HG03095 (cell line): Measurements from ENCODE around the gene TMEM201.
"Not testable (repeated sequence)": the region's sequence is repeated elsewhere in the genome, so short reads cannot be mapped to it uniquely, and the experiment has no call there.

Experiments used
- ATAC-seq: cut with Tn5 transposase; IDR thresholded peaks from one replicate; pipeline ENCODE4 v1.9.1; 2021; ENCODE audit warnings: moderate library complexity; ENCODE audit not compliant: unreplicated experiment

Gene TMEM201

GRCh38 chr1:9588551-9589143, at the start of gene TMEM201:
TMEM201 (plus strand) TSS chr1:9588911; CDS start chr1:9588931, 20 bp downstream.
- peak; percentile 66 for ATAC-seq

GRCh38 chr1:9539165-9539828, 49.4 kb upstream of the TMEM201 start, which contains the start of gene SLC25A33:
SLC25A33 (plus strand) TSS chr1:9539465; CDS start chr1:9539692, 227 bp downstream.
- peak; percentile 91 for ATAC-seq

- ATAC-seq = peak; percentile 33
Observed at GRCh38 chr1:9539829-9540550, 48.7 kb upstream of the TMEM201 start.

GRCh38 chr1:9542430-9542829, 46.3 kb upstream of the TMEM201 start:
- no peak for ATAC-seq

GRCh38 chr1:9544926-9545325, 43.8 kb upstream of the TMEM201 start:
- ATAC-seq = no peak

- no peak for ATAC-seq
Observed at GRCh38 chr1:9549955-9550546, 38.7 kb upstream of the TMEM201 start.

GRCh38 chr1:9551984-9552383, 36.7 kb upstream of the TMEM201 start:
- no peak for ATAC-seq

- no peak for ATAC-seq
Observed at GRCh38 chr1:9553736-9554144, 35.0 kb upstream of the TMEM201 start.

- no peak for ATAC-seq
Observed at GRCh38 chr1:9555942-9556341, 32.8 kb upstream of the TMEM201 start.

GRCh38 chr1:9557624-9558023, 31.1 kb upstream of the TMEM201 start:
- ATAC-seq = no peak

- ATAC-seq = no peak
Observed at GRCh38 chr1:9558271-9558945, 30.3 kb upstream of the TMEM201 start.

GRCh38 chr1:9558946-9559545, 29.7 kb upstream of the TMEM201 start:
- no peak for ATAC-seq

- no peak for ATAC-seq
Observed at GRCh38 chr1:9559673-9560072, 29.0 kb upstream of the TMEM201 start.

GRCh38 chr1:9560090-9560489, 28.6 kb upstream of the TMEM201 start:
- ATAC-seq = not testable (repeated sequence)

- no peak for ATAC-seq
Observed at GRCh38 chr1:9561429-9561828, 27.3 kb upstream of the TMEM201 start.

- no peak for ATAC-seq
Observed at GRCh38 chr1:9569267-9569666, 19.4 kb upstream of the TMEM201 start.

GRCh38 chr1:9570886-9571529, 17.7 kb upstream of the TMEM201 start:
- ATAC-seq = not testable (repeated sequence)

- no peak for ATAC-seq
Observed at GRCh38 chr1:9573723-9574122, 15.0 kb upstream of the TMEM201 start.

- ATAC-seq = no peak
Observed at GRCh38 chr1:9575486-9575885, 13.2 kb upstream of the TMEM201 start.

- ATAC-seq = no peak
Observed at GRCh38 chr1:9576903-9577302, 11.8 kb upstream of the TMEM201 start.
